SK-N-SH treated with all-trans-retinoic acid at 6 μM for 48 hours (cell line): ENCODE measurements around the gene CTNNA3.
"Not testable (repeated sequence)": the region's sequence is repeated elsewhere in the genome, so short reads cannot be mapped to it uniquely, and the experiment has no call there.

Experiments used
- ATAC-seq: fragments of 200-7000 bp; cut with Tn5 transposase; 3 replicates; pipeline ENCODE4 v1.9.1; 2020; ENCODE audit warnings: mild to moderate bottlenecking, moderate library complexity
- ARNTL ChIP-seq: fragments of 450-650 bp; formaldehyde crosslinking; IDR thresholded peaks from 2 replicates; pipeline ENCODE4 v1.5.0; 2020; ENCODE audit warnings: low read depth, mild to moderate bottlenecking, moderate library complexity, borderline replicate concordance
- CSDC2 ChIP-seq: fragments of 250-450 bp; sonication (Bioruptor Pico); IDR thresholded peaks from 2 replicates; pipeline ENCODE4 v1.5.0; 2020; ENCODE audit warnings: mild to moderate bottlenecking, moderate library complexity
- ESRRG ChIP-seq: fragments of 250-450 bp; sonication (Bioruptor Pico); IDR thresholded peaks from 2 replicates; pipeline ENCODE4 v1.6.1; 2021; ENCODE audit warnings: mild to moderate bottlenecking
- OSR1 ChIP-seq: fragments of 250-450 bp; sonication (Bioruptor Pico); IDR thresholded peaks from 2 replicates; pipeline ENCODE4 v1.8.0; 2022; ENCODE audit warnings: moderate library complexity, mild to moderate bottlenecking, inconsistent platforms
- PPARA ChIP-seq: fragments of 250-450 bp; sonication (Bioruptor Pico); IDR thresholded peaks from 2 replicates; pipeline ENCODE4 v1.5.0; 2020; ENCODE audit warnings: mild to moderate bottlenecking, borderline replicate concordance
- RARB ChIP-seq: fragments of 250-450 bp; sonication (Bioruptor Pico); IDR thresholded peaks from 2 replicates; pipeline ENCODE4 v1.8.0; 2021; ENCODE audit warnings: mild to moderate bottlenecking, moderate library complexity
- TOX ChIP-seq: fragments of 250-450 bp; sonication (Bioruptor Pico); IDR thresholded peaks from 2 replicates; pipeline ENCODE4 v1.8.0; 2021; ENCODE audit warnings: mild to moderate bottlenecking, moderate library complexity, borderline replicate concordance
- ZC3H10 ChIP-seq: fragments of 250-450 bp; sonication (Bioruptor Pico); IDR thresholded peaks from 2 replicates; pipeline ENCODE4 v1.5.1; 2021; ENCODE audit warnings: mild to moderate bottlenecking, moderate library complexity
- ZFP3 ChIP-seq: fragments of 250-450 bp; sonication (Bioruptor Pico); IDR thresholded peaks from 2 replicates; pipeline ENCODE4 v1.5.0; 2020; ENCODE audit warnings: mild to moderate bottlenecking, moderate library complexity
- ZFP30 ChIP-seq: fragments of 450-650 bp; formaldehyde crosslinking; IDR thresholded peaks from 2 replicates; pipeline ENCODE4 v1.5.0; 2022; ENCODE audit warnings: mild to moderate bottlenecking, moderate library complexity
- ZNF565 ChIP-seq: fragments of 450-650 bp; formaldehyde crosslinking; conservative IDR thresholded peaks from 2 replicates; pipeline ENCODE4 v1.5.0; 2020; ENCODE audit warnings: low read depth, mild to moderate bottlenecking, moderate library complexity
- ZNF70 ChIP-seq: fragments of 450-650 bp; formaldehyde crosslinking; IDR thresholded peaks from 2 replicates; pipeline ENCODE4 v1.5.0; 2020; ENCODE audit warnings: mild to moderate bottlenecking, moderate library complexity
- ZNF8 ChIP-seq: fragments of 450-650 bp; formaldehyde crosslinking; IDR thresholded peaks from 2 replicates; pipeline ENCODE4 v1.5.0; 2020; ENCODE audit warnings: mild to moderate bottlenecking, moderate library complexity
- TF ChIP-seq, protein P1 (sequence below): fragments of 250-450 bp; sonication (Bioruptor Pico); IDR thresholded peaks from 2 replicates; pipeline ENCODE4 v1.5.0; 2020; ENCODE audit warnings: mild to moderate bottlenecking, moderate library complexity
- TF ChIP-seq, protein P2 (sequence below): fragments of 250-450 bp; sonication (Bioruptor Pico); IDR thresholded peaks from 2 replicates; pipeline ENCODE4 v1.5.1; 2021; ENCODE audit warnings: mild to moderate bottlenecking, moderate library complexity
- TF ChIP-seq, protein P3 (sequence below): fragments of 250-450 bp; sonication (Bioruptor Pico); IDR thresholded peaks from 2 replicates; pipeline ENCODE4 v1.8.0; 2020; ENCODE audit warnings: mild to moderate bottlenecking, moderate library complexity, borderline replicate concordance
- TF ChIP-seq, protein P4 (sequence below): fragments of 250-450 bp; sonication (Bioruptor Pico); IDR thresholded peaks from 2 replicates; pipeline ENCODE4 v1.5.1; 2020; ENCODE audit warnings: low read depth, mild to moderate bottlenecking, moderate library complexity
- TF ChIP-seq, protein P5 (sequence below): fragments of 250-450 bp; sonication (Bioruptor Pico); IDR thresholded peaks from 2 replicates; pipeline ENCODE4 v1.8.0; 2021; ENCODE audit warnings: low read depth, mild to moderate bottlenecking, moderate library complexity, borderline replicate concordance

The CTNNA3 gene

DNA sequence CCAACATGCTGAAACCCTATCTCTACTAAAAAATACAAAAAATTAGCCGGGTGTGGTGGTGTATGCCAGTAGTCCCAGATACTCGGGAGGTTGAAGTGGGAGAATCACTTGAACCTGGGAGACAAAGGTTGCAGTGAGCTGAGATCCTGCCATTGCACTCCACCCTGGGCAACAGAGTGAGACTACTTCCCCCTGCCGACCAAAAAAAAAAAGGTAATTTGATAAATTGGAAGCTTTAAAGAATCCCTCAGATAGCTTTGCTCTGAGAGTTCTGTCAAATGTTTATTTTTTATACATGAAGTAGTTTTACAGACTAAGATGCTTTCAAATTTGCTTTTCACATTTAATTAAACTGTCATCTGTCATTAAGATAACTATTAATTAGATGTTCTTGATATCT lies 1333.5 kb downstream of the CTNNA3 start:
- ATAC-seq, result no peak
- TF ChIP-seq ZNF8 (CRISPR knock-in tag), result no peak
- TF ChIP-seq RARB (CRISPR knock-in tag), result no peak
- TF ChIP-seq, protein P1, sequence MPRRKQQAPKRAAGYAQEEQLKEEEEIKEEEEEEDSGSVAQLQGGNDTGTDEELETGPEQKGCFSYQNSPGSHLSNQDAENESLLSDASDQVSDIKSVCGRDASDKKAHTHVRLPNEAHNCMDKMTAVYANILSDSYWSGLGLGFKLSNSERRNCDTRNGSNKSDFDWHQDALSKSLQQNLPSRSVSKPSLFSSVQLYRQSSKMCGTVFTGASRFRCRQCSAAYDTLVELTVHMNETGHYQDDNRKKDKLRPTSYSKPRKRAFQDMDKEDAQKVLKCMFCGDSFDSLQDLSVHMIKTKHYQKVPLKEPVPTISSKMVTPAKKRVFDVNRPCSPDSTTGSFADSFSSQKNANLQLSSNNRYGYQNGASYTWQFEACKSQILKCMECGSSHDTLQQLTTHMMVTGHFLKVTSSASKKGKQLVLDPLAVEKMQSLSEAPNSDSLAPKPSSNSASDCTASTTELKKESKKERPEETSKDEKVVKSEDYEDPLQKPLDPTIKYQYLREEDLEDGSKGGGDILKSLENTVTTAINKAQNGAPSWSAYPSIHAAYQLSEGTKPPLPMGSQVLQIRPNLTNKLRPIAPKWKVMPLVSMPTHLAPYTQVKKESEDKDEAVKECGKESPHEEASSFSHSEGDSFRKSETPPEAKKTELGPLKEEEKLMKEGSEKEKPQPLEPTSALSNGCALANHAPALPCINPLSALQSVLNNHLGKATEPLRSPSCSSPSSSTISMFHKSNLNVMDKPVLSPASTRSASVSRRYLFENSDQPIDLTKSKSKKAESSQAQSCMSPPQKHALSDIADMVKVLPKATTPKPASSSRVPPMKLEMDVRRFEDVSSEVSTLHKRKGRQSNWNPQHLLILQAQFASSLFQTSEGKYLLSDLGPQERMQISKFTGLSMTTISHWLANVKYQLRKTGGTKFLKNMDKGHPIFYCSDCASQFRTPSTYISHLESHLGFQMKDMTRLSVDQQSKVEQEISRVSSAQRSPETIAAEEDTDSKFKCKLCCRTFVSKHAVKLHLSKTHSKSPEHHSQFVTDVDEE, result no peak
- TF ChIP-seq ESRRG (CRISPR knock-in tag), result no peak
- no peak for TF ChIP-seq ZFP30 (CRISPR knock-in tag)
- TF ChIP-seq, protein P2, sequence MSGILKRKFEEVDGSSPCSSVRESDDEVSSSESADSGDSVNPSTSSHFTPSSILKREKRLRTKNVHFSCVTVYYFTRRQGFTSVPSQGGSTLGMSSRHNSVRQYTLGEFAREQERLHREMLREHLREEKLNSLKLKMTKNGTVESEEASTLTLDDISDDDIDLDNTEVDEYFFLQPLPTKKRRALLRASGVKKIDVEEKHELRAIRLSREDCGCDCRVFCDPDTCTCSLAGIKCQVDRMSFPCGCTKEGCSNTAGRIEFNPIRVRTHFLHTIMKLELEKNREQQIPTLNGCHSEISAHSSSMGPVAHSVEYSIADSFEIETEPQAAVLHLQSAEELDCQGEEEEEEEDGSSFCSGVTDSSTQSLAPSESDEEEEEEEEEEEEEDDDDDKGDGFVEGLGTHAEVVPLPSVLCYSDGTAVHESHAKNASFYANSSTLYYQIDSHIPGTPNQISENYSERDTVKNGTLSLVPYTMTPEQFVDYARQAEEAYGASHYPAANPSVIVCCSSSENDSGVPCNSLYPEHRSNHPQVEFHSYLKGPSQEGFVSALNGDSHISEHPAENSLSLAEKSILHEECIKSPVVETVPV (CRISPR knock-in tag), result no peak
- no peak for TF ChIP-seq CSDC2 (CRISPR knock-in tag)
- TF ChIP-seq TOX (CRISPR knock-in tag), result no peak
- TF ChIP-seq ZFP3 (CRISPR knock-in tag), result no peak
- TF ChIP-seq ZNF565 (CRISPR knock-in tag), result no peak
- TF ChIP-seq ZNF70 (CRISPR knock-in tag), result no peak
- TF ChIP-seq ZC3H10, result no peak
- no peak for TF ChIP-seq ARNTL

DNA sequence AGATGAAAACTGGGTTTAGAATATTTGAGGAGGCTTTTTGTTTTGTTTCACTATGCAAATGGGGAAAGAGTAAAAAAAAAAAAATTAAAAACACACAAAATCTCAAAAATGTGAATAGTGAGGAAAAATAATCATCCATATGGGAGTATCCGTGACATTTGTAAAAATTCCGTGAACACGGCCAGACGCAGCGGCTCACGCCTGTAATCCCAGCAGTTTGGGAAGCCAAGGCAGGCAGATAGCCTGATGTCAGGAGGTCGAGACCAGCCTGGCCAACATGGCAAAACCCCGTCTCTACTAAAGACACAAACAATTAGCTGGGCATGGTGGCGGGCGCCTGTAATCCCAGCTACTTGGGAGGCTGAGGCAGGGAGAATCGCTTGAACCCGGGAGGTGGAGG lies 1342.2 kb downstream of the CTNNA3 start:
- ATAC-seq, result not testable (repeated sequence)

DNA sequence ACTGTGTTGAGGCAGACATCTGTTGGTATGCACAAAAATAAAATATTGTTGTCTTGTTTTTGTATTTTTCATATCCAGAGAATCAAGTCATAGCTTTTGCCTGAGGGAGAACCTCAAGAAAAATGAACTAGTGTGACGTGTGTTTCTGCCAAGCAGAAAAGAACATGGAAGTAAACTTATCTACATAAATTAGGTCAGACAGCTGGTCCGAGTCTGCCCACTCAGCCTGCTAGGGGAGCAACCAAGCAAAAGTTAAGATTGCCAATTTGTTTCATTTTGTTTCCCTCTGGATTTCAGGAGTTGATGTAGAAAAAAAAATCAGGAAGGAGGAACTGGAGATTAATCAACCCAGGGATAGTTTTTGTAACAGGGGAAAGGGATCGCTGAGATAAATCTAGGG lies 1342.6 kb downstream of the CTNNA3 start:
- ATAC-seq, result no peak
- TF ChIP-seq OSR1 (CRISPR knock-in tag) (no peak), ESRRG (CRISPR knock-in tag) (no peak), RARB (CRISPR knock-in tag) (no peak), PPARA (CRISPR knock-in tag) (no peak), ARNTL (no peak)
- TF ChIP-seq, protein P3, sequence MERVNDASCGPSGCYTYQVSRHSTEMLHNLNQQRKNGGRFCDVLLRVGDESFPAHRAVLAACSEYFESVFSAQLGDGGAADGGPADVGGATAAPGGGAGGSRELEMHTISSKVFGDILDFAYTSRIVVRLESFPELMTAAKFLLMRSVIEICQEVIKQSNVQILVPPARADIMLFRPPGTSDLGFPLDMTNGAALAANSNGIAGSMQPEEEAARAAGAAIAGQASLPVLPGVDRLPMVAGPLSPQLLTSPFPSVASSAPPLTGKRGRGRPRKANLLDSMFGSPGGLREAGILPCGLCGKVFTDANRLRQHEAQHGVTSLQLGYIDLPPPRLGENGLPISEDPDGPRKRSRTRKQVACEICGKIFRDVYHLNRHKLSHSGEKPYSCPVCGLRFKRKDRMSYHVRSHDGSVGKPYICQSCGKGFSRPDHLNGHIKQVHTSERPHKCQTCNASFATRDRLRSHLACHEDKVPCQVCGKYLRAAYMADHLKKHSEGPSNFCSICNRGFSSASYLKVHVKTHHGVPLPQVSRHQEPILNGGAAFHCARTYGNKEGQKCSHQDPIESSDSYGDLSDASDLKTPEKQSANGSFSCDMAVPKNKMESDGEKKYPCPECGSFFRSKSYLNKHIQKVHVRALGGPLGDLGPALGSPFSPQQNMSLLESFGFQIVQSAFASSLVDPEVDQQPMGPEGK (CRISPR knock-in tag), result no peak
- TF ChIP-seq, protein P4, sequence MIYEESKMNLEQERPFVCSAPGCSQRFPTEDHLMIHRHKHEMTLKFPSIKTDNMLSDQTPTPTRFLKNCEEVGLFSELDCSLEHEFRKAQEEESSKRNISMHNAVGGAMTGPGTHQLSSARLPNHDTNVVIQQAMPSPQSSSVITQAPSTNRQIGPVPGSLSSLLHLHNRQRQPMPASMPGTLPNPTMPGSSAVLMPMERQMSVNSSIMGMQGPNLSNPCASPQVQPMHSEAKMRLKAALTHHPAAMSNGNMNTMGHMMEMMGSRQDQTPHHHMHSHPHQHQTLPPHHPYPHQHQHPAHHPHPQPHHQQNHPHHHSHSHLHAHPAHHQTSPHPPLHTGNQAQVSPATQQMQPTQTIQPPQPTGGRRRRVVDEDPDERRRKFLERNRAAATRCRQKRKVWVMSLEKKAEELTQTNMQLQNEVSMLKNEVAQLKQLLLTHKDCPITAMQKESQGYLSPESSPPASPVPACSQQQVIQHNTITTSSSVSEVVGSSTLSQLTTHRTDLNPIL (CRISPR knock-in tag), result no peak
- TF ChIP-seq, all 23 proteins: peak for 0

DNA sequence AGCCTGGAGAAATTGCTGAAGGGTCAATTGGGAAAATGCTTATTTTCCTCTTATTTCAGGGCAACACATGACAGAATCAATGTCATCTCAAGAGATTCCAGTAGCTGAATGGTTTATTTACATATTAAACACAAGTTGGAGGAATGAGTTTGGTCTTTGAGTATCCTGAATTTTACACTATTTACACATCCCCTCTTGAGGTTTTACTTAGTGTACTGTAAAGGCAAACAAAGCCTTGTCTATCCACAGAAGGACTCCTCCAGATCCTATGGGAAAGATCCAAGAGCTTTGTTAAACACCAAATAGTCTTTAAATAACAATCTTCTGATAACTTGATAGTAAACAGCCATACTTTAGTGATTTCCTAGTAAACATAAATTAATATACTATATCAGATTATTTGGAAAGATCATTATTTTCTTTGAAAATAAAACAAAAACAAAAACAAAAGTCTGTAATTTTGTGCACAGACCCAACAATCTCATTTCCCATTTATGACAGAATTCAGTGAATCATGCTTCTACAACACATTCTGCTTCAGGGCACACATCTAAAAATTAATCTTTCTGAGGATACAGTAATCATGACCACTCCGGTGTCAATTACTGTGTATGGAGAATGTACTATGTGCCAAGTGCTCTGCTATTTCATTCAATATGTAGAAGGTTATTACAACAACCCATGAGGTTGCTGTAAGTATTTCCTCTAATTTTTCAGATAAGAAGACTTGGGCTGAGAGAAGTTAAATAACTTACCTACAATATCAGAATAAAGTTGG lies 1345.2 kb downstream of the CTNNA3 start:
- TF ChIP-seq, protein P5, sequence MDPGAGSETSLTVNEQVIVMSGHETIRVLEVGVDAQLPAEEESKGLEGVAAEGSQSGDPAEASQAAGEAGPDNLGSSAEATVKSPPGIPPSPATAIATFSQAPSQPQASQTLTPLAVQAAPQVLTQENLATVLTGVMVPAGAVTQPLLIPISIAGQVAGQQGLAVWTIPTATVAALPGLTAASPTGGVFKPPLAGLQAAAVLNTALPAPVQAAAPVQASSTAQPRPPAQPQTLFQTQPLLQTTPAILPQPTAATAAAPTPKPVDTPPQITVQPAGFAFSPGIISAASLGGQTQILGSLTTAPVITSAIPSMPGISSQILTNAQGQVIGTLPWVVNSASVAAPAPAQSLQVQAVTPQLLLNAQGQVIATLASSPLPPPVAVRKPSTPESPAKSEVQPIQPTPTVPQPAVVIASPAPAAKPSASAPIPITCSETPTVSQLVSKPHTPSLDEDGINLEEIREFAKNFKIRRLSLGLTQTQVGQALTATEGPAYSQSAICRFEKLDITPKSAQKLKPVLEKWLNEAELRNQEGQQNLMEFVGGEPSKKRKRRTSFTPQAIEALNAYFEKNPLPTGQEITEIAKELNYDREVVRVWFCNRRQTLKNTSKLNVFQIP (CRISPR knock-in tag), result no peak
- TF ChIP-seq ZNF70 (CRISPR knock-in tag), result no peak
- TF ChIP-seq, protein P1, result no peak
- ATAC-seq, result no peak
